Calu3 (cell line): ENCODE data around the gene GORAB. TPM values are rescaled to one million over a fixed set of nuclear protein-coding genes. Genes with fewer than 3 reads are reported as not detected.

Experiments used
- BruUV-seq: library from RNA; stranded (reverse); fragments of 400-500 nt; replicated peaks from 2 replicates; lab custom pipeline; 2021; lab: Mats Ljungman, UMichigan
- CTCF ChIA-PET: fragments of 300-600 bp; sonication (Branson Sonifier 250); formaldehyde crosslinking; loops from one replicate; lab custom pipeline; 2022; ENCODE audit warnings: antibody characterized with exemption; lab: Charles Lee
- DNase-seq: peaks from one replicate; pipeline ENCODE4 v3.0.0; 2022
- H3K27ac Mint-ChIP-seq: one replicate; pipeline ENCODE4 v1.8.0; 2022; ENCODE audit warnings: mixed read lengths; ENCODE audit not compliant: unreplicated experiment
- H3K27me3 Mint-ChIP-seq: one replicate; pipeline ENCODE4 v1.8.0; 2022; ENCODE audit warnings: mixed read lengths; ENCODE audit not compliant: unreplicated experiment
- H3K36me3 Mint-ChIP-seq: one replicate; pipeline ENCODE4 v1.8.0; 2022; ENCODE audit warnings: mild to moderate bottlenecking, moderate library complexity, mixed read lengths; ENCODE audit not compliant: insufficient read depth, unreplicated experiment
- H3K4me1 Mint-ChIP-seq: one replicate; pipeline ENCODE4 v1.8.0; 2022; ENCODE audit warnings: mild to moderate bottlenecking, low read depth, mixed read lengths; ENCODE audit not compliant: unreplicated experiment
- H3K4me3 Mint-ChIP-seq: one replicate; pipeline ENCODE4 v1.8.0; 2022; ENCODE audit warnings: mild to moderate bottlenecking, low read depth, moderate library complexity, mixed read lengths; ENCODE audit not compliant: unreplicated experiment
- H3K9me3 Mint-ChIP-seq: one replicate; pipeline ENCODE4 v1.8.0; 2022; ENCODE audit warnings: low read depth, mixed read lengths; ENCODE audit not compliant: unreplicated experiment
- intact Hi-C: fragments of 100-400 bp; cut with micrococcal nuclease; formaldehyde crosslinking; loops from one replicate; pipeline ENCODE4 v1.10.0; 2022; ENCODE audit not compliant: unreplicated experiment
- total RNA-seq: library from RNA; stranded (reverse); gene quantifications from 2 replicates; pipeline ENCODE4 v1.2.3, GENCODE V29; 2022
- TF ChIP-seq, protein P1 (sequence below): fragments of 200-600 bp; IDR thresholded peaks from one replicate; pipeline ENCODE4 v1.8.0; 2022; ENCODE audit warnings: antibody characterized with exemption; ENCODE audit not compliant: unreplicated experiment

The GORAB gene
- total RNA-seq, 1 experiment from 2014 or later, result 20.5 TPM

DNA sequence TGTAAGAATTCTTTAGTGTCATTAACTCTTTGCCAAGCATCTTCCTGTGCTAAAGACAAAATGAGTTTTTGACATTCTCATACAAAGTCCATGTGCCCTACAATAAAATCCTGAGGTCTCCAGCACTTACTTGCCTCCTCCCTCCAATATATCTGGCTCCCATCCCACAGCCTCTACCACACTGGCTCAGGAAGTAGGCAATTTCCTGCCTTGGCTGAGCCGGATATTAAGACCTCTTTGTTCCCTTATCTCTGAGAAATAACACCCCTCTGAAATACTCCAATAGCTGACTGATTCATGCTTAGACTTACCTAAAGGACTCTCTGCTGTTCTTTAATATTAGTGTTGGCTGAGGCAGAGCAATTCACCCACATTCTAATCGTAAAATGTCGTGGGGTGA, 37.6 kb upstream of the GORAB start:
- Mint-ChIP-seq H3K36me3 (peaks cover 4% of the 10 kb centered on the region), H3K27me3 (no peaks in the 10 kb centered on the region), H3K4me1 (peaks cover 22% of the 10 kb centered on the region), H3K9me3 (no peaks in the 10 kb centered on the region), H3K27ac (peak overlapping the region; percentile 85), H3K4me3 (peak overlapping the region; percentile 56)
- peak; percentile 56 for DNase-seq
- intact Hi-C loops, result loop anchor here (2.0 kb wide), 1 partner anchor 38 kb away; the partner anchor contains the start of gene GORAB
- no TSS peak for BruUV-seq
- CTCF ChIA-PET, result no interaction called here
- TF ChIP-seq, protein P1, sequence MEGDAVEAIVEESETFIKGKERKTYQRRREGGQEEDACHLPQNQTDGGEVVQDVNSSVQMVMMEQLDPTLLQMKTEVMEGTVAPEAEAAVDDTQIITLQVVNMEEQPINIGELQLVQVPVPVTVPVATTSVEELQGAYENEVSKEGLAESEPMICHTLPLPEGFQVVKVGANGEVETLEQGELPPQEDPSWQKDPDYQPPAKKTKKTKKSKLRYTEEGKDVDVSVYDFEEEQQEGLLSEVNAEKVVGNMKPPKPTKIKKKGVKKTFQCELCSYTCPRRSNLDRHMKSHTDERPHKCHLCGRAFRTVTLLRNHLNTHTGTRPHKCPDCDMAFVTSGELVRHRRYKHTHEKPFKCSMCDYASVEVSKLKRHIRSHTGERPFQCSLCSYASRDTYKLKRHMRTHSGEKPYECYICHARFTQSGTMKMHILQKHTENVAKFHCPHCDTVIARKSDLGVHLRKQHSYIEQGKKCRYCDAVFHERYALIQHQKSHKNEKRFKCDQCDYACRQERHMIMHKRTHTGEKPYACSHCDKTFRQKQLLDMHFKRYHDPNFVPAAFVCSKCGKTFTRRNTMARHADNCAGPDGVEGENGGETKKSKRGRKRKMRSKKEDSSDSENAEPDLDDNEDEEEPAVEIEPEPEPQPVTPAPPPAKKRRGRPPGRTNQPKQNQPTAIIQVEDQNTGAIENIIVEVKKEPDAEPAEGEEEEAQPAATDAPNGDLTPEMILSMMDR, result no peak

DNA sequence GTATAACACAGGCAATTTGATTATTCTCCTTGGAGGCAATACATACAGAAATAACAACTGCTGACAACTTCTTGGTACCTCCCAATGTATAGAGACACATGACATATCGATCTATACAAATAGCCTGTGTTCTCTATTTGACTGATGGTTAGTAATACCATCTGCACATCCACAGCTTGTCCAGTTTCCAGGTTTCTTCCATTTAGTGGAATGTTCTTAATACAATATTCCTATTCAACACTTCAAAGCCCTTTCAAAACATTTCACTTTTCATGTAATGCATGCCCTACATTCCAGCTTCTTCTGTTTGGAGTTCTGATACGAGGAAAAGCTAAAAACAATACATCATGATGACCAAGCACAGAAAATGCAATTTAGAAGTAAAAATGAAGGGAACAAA, 37.0 kb upstream of the GORAB start:
- H3K4me1 Mint-ChIP-seq, result peaks cover 22% of the 10 kb centered on the region
- H3K36me3 Mint-ChIP-seq, result peaks cover 4% of the 10 kb centered on the region
- H3K27me3 Mint-ChIP-seq, result no peaks in the 10 kb centered on the region
- H3K27ac Mint-ChIP-seq, result peak overlapping the region; percentile 85
- no TSS peak for BruUV-seq
- TF ChIP-seq, protein P1, result no peak
- no peak for DNase-seq
- H3K4me3 Mint-ChIP-seq, result peak overlapping the region; percentile 56
- no peaks in the 10 kb centered on the region for H3K9me3 Mint-ChIP-seq
- intact Hi-C loops, result loop anchor here (2.0 kb wide), 1 partner anchor 38 kb away; the partner anchor contains the start of gene GORAB
- CTCF ChIA-PET, result no interaction called here

DNA sequence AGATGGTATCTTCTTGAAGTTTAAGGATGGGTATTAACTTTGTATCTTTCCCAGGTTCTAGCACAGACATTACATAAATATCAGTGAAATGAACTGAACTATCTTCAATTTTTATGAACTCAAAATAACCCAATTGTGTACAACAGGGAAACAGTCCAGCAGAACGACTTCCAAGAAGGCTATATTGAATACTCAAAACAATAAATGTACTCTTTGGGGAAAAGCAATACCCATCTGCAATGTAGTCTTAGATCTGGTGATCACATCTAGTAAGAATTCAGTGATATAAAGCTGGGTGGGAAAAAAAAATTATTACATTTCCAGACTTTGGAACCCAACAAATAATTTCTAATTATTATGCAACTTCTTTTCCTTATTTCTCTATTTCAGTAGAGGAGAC, 33.1 kb upstream of the GORAB start:
- no TSS peak for BruUV-seq
- no peak overlapping the region for H3K27ac Mint-ChIP-seq
- no peaks in the 10 kb centered on the region for H3K9me3 Mint-ChIP-seq
- peaks cover 4% of the 10 kb centered on the region for H3K36me3 Mint-ChIP-seq
- DNase-seq, result no peak
- peaks cover 18% of the 10 kb centered on the region for H3K4me1 Mint-ChIP-seq
- H3K27me3 Mint-ChIP-seq, result no peaks in the 10 kb centered on the region
- intact Hi-C loops, result no loop called here
- H3K4me3 Mint-ChIP-seq, result no peak overlapping the region
- CTCF ChIA-PET, result no interaction called here
- TF ChIP-seq, protein P1, result no peak

DNA sequence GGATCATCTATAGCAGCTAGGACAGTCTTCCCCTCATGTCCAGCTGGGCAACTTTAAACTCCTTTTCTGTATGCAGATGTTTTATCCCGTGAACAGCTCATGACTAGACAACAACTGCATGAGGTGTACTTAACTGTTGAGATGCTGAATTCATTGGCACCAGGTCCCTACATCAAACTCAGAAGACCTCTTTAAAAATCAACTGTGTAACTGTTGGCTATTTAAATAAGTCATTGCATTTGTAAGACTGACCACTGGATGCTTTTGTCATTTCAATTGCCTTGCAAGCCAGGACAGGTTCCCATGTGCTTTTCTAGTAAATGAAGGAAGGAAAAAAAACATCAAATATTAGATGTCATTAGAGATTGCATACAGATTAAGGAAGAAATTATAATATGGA, 28.3 kb upstream of the GORAB start:
- peaks cover 10% of the 10 kb centered on the region for H3K4me1 Mint-ChIP-seq
- CTCF ChIA-PET, result no interaction called here
- intact Hi-C loops, result no loop called here

More for the DNA sequence above, 28.3 kb upstream of the GORAB start:
- no peaks in the 10 kb centered on the region for H3K9me3 Mint-ChIP-seq
- H3K36me3 Mint-ChIP-seq, result no peaks in the 10 kb centered on the region
- no TSS peak for BruUV-seq
- no peak for DNase-seq
- TF ChIP-seq, protein P1, result no peak
- H3K27me3 Mint-ChIP-seq, result no peaks in the 10 kb centered on the region
- H3K4me3 Mint-ChIP-seq, result no peak overlapping the region
- no peak overlapping the region for H3K27ac Mint-ChIP-seq
